DMS 273 (cell line): ENCODE data around the gene TES.
"Not testable (repeated sequence)": the region's sequence is repeated elsewhere in the genome, so short reads cannot be mapped to it uniquely, and the experiment has no call there.

Source experiments
- DNase-seq: peaks from one replicate; lab custom pipeline; 2025; ENCODE audit not compliant: unreplicated experiment; lab: John Stamatoyannopoulos, UW

Gene TES, protein sequence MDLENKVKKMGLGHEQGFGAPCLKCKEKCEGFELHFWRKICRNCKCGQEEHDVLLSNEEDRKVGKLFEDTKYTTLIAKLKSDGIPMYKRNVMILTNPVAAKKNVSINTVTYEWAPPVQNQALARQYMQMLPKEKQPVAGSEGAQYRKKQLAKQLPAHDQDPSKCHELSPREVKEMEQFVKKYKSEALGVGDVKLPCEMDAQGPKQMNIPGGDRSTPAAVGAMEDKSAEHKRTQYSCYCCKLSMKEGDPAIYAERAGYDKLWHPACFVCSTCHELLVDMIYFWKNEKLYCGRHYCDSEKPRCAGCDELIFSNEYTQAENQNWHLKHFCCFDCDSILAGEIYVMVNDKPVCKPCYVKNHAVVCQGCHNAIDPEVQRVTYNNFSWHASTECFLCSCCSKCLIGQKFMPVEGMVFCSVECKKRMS

GRCh38 chr7:116210345-116211005 lies at the start of gene TES:
Gene TES, plus strand, starts transcription at chr7:116210539. Its CDS starts 169 bp downstream, at chr7:116210708.
- DNase-seq: peak; percentile 49

GRCh38 chr7:116161728-116162127 lies 48.6 kb upstream of the TES start:
- no peak for DNase-seq

GRCh38 chr7:116162254-116162653 lies 48.1 kb upstream of the TES start:
- DNase-seq: no peak

GRCh38 chr7:116162992-116163391 lies 47.3 kb upstream of the TES start:
- DNase-seq: no peak

GRCh38 chr7:116164552-116165306 lies 45.6 kb upstream of the TES start:
- no peak for DNase-seq

DNA sequence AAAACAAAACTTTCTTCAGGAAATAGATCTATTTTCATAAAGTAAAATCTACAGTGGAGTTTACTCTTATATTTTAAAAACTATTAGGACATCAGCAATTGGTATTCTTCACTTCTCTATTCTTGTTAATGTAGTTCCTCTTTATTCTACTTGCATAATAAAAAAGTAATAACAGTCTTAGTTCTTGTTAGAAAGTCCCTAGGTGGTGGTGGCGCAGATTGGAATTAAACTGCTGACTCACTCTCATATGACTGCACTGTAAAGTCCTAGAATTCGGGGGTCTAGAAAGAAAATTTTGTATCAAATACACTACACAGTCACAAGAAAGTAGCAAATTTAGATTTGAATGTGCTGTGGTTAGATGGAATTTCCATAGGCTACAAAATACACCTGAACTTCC lies 44.6 kb upstream of the TES start:
- no peak for DNase-seq

- no peak for DNase-seq
Observed at GRCh38 chr7:116166156-116166555, 44.2 kb upstream of the TES start.

- DNase-seq: no peak
Observed at GRCh38 chr7:116167177-116167576, 43.2 kb upstream of the TES start.

DNA sequence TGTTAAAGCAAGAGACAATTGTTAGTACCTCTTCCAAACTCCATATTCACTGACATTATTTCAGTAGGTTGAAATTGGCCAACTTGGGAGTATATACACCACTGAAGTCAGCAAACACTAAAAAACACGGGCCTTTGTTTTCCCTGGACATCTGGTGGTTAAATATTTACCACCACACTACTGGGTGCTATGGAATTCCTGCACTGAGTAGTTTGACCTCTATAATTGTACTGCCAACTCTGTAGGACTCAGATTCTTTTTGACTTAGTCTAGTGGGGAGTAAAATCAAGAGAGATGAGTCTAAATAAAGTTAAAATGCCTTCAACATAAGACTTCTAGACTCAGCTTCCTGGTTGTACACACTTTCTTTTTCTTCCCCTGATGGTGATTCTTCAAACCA lies 41.3 kb upstream of the TES start:
- no peak for DNase-seq

- DNase-seq: no peak
Observed at GRCh38 chr7:116170180-116170579, 40.2 kb upstream of the TES start.

- DNase-seq: no peak
Observed at GRCh38 chr7:116171094-116171493, 39.2 kb upstream of the TES start.

- DNase-seq: no peak
Observed at GRCh38 chr7:116172353-116172752, 38.0 kb upstream of the TES start.

GRCh38 chr7:116173051-116174028 lies 37.0 kb upstream of the TES start:
- DNase-seq: peak; percentile 68

DNA sequence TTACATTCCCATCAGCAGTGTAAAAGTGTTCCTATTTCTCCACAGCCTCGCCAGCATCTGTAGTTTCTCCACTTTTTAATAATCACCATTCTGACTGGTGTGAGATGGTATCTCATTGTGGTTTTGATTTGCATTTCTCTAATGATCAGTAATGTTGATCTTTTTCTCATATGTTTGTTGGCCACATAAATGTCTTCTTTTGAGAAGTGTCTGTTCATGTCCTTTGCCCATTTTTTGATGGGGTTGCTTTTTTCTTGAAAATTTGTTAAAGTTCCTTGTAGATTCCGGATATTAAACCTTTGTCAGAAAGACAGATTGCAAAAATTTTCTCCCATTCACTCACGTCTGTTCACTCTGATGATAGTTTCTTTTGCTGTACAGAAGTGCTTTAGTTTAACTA lies 35.2 kb upstream of the TES start:
- not testable (repeated sequence) for DNase-seq

DNA sequence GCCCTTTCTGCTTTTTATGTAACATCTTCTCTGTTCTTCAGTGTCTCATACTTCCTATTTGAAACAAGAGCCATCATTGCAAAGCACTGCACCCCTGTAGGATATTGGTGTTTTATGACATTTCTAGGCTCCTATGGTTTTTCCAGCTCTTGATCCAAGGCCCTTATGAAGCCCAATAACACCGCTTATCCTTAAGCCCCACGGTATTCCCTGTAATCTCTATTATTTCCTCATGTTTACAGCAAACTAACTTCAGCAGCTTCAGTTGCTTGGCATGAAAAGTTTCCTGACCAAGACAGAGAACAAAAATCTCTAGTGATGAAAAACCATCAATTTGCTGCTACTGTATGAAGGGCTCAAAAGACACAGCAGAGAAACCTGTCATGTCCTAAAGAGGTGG lies 34.1 kb upstream of the TES start:
- no peak for DNase-seq

GRCh38 chr7:116177009-116177408 lies 33.3 kb upstream of the TES start:
- no peak for DNase-seq

DNA sequence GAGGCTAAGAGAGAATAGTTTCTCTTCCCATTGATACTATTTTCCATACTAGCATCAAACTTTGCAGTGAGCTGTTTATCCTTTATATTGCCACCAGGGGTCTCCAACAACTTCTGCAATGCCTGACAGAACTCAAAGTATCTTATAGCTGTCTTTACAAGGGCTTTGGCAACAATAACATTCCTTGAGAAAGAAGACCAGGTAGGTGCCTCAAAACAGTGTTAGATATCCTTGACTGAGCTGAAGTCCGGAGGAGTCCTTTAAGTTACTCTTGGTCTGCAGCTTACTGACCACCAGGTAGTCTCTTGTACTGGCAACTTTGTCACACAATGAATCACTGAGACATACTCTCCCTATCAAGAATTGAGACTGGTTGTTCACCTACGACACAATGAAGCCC lies 30.0 kb upstream of the TES start:
- peak; percentile 58 for DNase-seq

DNA sequence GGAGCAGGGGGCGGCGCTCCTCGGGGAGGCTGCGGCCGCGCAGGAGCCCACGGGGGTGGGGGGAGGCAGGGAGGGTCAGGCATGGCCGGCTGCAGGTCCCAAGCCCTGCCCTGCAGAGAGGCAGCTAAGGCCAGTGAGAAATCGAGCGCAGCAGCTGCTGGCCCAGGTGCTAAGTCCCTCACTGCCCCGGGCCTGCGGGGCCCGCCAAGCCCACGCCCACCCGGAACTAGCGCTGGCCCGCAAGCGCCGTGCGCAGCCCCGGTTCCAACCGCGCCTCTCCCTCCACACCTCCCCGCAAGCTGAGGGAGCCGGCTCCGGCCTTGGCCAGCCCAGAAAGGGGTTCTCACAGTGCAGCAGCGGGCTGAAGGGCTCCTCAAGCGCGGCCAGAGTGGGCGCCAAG lies 28.3 kb upstream of the TES start:
- DNase-seq: no peak

DNA sequence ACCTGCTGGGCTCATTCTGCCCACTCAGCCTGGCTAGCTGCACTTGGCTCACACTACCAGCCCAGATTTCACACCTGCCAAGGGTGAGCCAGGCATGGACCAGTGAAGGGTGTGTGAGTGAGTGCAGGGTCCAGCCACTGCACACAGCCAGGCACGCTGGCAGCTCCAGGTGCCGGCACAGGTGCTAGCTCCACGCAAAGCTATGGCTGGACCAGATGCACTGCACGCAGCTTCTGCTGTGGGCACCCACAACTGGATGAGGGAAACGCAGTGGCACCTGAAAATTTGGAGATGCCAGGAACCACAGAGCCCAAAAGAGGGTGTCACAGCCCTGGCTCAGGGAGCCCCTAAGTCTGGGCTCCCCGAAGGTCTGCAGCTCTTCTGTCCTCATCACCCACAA lies 24.9 kb upstream of the TES start:
- no peak for DNase-seq

DNA sequence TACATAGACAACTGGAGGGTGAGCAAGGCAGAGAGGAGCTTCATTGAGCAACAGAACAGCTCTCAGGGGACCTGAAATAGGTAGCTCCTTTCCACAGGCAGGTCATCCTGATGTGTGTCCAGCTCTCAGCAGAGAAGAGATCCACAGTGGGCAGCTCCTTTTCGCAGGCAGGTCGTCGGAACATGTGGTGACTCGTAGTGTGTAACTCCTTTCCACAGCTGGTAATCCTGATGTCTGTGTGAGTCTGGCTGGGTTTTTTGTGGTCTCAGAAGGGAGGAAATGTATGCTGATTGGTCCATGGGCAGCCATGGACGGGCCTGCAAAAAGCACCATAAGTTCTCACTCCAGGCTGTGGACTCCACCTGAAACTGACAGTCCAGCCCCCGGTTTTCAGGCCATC lies 24.4 kb upstream of the TES start:
- DNase-seq: no peak

GRCh38 chr7:116187400-116187799 lies 22.9 kb upstream of the TES start:
- no peak for DNase-seq
